GOT3 (cell line): ENCODE results near the gene SOAT2.
"Not testable (repeated sequence)": the region's sequence is repeated elsewhere in the genome, so short reads cannot be mapped to it uniquely, and the experiment has no call there.

ENCODE experiments used
- DNase-seq: peaks from one replicate; lab custom pipeline; 2025; ENCODE audit warnings: mixed read lengths; lab: John Stamatoyannopoulos, UW

Gene SOAT2

DNA sequence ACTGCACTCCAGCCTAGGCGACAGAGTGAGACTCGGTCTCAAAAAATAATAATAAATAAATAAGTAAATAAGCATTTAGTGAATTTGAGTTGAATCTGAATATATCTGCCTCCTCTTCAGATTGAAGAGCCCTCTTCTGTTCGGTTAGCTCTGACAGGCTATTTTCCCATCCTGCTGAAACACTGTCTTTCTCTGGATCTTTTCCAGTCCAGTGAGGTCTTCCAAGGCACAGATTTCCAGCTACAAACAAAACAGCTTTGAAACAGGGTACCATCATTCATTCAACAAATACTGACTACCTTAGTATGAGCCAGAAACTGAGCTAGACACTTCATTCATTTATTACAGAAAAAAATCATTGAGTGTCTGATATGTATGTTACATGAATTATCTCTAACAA is 16.9 kb upstream of the SOAT2 start:
- DNase-seq = no peak

DNA sequence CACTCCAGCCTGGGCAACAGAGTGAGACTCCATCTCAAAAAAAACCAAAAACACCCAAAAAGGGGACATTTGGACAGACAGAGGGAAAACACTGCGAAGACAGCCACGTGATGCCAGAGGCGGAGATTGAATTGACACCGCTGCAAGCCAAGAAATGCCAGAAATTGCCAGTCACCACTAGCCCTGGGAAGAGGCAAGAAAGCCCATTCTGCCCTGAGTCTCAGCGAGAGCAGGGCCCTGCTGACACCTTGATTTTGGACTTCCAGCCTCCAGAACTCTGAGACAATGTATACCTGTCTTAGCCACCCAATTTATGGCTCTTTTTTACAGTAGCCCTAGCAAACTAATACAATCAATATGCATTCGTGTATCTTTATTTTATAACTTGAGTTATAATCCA is 13.2 kb upstream of the SOAT2 start:
- DNase-seq = no peak

DNA sequence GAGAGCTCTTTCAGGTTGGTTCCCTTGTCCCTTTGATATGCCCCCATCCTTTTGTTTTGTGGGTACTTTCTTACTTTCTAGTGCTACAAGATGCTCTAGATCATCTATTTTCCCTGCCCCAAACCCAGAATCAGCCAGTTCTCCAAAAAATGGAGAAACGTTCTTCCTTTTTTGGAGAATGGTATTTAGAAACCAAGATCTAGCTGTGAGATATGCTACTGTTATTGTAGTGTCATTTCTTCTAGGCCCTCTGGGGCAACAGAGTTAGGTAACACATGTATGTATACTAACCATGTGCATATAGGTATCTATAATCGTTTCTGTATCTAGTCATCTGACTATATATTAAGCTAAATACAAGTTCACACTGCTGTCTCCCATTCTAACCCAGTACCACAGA is 12.7 kb upstream of the SOAT2 start:
- DNase-seq = no peak

DNA sequence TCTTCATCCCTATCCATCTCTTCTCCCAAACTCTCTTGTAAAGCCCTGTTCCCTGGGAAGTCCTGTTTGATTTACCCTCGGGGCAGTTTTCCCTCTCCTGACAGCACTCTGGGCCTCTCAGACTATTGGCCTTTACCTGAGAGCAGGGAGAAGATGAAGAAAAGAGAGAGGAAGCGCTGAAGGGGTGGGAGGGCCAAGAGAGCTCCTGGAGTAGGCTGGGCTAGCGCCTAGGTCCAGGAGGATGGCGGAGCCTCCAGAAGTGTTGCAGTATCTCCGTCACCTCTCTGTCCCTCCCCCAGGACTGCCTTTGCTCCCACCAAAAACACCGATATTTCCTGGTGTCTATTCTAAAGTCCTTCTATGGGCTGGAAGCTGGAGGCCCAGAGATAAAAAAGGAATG is 11.5 kb upstream of the SOAT2 start:
- no peak for DNase-seq

DNA sequence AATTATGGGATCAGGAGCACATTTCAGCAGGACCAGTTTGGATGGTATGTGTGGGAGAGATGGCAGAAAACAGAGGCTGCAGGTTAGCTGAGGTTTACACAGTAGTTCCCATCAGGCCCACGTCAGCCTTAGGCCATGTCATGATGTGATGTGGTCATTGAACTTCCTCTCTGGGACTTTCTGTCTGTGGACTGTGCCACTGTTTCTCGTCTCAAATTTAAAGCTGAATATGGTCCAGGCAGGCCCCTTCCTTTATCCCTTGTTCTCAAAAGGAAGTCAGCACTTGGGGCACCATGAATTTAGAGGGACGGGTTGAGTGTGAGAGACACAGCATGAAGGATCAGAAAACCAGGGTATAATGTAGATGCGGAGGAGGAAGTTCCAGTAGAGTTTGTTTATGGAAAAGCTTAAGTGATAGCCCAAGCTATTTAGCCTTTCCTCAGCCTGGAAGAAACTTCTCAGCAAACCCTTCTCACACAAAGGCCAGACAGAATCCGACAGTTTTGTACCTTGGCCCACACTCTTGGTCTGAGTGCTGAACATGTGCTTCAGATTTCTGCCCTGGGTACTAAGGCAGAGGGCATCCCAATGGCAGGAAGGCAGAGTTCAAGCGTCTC is 9.4 kb upstream of the SOAT2 start:
- DNase-seq = no peak

DNA sequence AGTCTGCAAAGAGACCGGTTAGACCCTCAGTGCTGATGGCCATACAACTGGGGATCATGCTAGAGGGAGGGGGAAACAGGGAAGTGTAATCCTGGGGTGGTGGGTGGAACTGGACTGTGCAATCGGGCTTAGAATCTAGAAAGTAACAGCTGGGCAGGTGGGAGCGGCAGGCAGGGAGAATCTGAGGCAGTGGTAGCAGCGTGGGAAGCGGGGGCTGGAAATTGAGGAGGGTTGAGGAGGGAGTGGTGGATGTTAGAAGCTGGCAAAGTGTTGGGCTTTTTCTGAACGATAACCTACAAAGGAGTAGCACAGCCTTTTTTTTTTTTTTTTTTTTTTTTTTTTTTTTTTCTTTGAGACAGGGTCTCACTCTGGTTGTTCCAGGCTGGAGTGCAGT is 8.9 kb upstream of the SOAT2 start:
- DNase-seq = no peak

DNA sequence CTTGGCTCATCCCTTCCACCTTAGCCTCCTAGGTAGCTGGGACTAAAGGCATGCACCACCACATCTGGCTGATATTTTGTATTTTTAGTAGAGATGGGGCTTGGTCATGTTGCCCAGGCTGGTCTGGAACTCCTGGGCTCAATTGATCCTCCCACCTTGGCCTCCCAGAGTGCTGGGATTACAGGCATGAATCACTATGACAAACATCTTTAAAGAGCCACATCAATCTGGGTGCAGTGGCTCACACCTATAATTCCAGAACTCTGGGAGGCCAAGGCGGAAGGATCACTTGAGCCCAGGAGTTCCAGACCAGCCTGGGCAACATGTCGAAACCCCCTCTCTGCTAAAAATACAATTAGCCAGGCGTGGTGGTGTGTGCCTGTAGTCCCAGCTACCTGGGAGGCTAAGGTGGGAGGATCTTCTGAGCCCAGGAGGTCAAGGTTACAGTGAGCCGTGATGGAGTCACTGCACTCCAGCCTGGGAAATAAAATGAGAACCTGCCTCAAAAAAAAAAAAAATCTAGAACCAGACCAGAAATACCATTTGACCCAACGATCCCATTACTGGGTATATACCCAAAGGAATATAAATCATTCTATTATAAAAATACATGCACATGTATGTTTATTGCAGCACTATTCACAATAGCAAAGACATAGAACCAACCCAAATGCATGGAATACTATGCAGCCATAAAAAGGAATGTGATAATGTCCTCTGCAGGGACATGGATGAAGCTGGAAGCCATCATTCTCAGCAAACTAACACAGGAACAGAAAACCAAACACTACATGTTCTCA is 8.3 kb upstream of the SOAT2 start:
- not testable (repeated sequence) for DNase-seq

DNA sequence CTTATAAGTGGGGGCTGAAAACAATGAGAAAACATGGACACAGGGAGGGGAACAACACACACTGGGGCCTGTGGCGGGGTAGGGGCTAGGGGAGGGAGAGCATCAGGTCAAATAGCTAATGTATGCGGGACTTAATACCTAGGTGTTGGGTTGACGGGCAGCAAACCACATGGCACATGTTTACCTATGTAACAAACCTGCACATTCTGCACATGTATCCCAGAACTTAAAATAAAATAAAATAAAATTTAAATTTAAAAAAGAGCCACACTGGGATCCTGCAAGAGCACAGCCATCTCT is 7.7 kb upstream of the SOAT2 start:
- DNase-seq = not testable (repeated sequence)

DNA sequence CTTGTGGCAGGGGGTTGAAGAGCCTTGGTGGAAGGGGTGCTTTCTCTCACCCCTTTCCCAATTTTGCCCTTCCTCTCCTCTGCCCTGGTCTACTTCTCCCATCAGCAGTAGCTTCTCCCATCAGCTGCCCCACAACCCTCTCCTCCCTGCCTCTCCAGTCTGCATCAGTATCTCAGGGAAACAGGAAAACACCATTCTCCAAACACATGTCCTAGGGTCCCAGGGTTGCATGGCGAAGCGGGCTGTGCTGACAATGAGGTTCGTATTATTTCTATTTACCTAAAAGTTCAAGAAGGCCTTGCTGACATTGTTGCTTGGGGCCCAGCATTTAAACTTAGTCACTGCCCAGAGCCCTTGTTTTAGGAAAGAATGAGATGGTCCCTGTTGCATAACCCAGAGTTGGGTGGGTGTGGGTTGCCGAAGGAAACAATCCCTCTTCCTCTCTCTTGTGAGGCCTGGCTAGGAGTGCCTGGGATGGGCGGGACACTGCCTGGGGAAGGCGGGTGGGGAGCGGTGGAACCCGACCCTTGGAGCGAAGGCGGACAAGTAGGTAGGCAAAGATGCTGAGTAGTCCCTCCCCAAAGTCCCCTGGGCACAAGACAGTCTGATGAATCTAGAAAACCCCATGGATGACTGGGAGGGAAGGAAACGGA is 7.1 kb upstream of the SOAT2 start:
- peak; percentile 84 for DNase-seq

DNA sequence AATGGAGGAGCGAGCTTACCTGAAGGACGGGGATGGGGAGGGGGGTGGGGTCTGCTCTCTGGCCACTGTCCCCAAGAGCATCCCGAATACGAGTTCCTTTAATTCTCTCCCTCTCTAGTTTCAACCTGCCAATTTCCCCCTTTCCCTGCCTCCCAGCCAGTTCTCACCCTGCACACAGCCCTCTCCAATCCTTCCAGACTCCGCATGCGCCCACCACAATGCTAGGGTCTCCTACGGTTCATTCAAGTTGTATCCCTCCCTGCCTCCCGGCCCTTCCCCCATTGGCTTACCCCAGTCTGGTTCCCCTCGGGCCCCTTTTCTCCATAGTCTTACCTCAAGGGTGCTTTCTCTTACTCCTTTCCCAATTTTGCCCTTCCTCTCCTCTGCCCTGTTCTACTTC is 6.5 kb upstream of the SOAT2 start:
- no peak for DNase-seq

DNA sequence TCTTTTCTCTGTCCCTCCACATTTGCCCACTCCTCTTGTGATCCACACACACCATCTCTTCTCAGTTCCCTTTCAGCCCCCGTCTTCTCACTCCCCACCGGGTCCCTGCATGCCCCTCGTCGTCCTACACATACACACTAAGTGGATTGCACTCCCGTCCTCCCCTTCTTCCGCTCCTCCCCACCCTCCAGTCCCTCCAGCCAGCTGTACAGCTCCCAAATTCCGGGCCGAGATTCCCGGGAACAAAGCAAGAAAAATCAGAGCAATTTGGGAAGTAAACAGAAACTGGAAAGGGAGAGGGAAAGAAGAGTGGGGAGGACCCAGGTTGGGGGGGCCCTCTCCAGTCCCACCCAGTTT is 6.1 kb upstream of the SOAT2 start:
- DNase-seq = no peak

DNA sequence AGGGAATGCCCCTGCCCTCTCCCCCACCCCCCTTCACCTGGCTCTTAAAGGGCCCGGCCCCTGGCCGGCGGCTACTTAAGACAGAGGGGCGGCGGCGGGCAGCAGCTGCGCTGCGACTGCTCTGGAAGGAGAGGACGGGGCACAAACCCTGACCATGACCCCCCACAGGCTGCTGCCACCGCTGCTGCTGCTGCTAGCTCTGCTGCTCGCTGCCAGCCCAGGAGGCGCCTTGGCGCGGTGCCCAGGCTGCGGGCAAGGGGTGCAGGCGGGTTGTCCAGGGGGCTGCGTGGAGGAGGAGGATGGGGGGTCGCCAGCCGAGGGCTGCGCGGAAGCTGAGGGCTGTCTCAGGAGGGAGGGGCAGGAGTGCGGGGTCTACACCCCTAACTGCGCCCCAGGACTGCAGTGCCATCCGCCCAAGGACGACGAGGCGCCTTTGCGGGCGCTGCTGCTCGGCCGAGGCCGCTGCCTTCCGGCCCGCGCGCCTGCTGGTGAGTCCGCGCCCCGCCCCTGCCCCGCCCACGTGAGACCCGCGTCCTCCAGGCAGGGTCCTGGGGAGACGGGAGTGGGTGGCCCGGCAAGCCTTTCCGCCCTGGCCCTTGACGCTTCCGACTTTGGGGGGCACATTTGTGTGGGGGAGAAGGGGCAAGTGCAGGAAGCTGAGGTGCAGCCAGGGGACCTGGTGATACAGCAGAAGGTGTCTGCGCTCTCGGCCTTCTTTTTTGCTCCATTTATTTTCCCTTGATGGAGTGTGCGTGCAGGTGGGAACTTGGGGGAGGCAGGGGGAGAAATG is 5.5 kb upstream of the SOAT2 start, which contains the start of gene IGFBP6:
IGFBP6 (plus strand) TSS at position 104 of the 790 bp plus-strand sequence; CDS start at position 155, 51 bp downstream.
- no peak for DNase-seq

DNA sequence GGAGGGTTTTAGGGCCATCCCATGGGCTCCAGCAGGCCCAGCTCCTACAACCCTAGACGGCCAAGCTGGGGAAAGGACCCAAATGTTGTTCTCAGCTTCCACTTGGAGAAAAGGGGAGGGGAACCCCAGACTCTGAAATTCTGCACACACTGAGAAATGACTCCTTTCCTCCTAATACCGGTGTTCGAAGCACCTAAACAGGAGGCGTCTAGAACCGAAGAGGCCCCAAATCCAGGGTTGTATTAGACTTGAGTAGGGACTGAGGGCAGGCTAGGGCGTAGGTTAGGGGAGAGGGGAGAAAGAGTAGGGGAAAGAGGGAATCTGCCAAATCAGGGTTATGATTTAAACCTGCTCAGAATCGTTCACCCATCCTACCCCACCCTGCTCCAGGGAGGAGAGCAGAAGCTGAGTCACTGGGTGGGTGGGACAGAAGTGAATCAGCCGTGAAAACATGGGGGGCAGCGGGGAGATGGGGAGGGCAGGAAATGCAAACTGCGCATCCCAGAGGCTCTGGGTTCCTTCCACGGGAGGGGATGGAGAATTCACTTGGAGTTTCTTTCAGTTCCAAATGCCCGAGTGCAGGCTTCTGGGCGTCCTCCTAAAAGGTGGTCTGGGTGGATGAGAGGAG is 4.8 kb upstream of the SOAT2 start:
- no peak for DNase-seq

DNA sequence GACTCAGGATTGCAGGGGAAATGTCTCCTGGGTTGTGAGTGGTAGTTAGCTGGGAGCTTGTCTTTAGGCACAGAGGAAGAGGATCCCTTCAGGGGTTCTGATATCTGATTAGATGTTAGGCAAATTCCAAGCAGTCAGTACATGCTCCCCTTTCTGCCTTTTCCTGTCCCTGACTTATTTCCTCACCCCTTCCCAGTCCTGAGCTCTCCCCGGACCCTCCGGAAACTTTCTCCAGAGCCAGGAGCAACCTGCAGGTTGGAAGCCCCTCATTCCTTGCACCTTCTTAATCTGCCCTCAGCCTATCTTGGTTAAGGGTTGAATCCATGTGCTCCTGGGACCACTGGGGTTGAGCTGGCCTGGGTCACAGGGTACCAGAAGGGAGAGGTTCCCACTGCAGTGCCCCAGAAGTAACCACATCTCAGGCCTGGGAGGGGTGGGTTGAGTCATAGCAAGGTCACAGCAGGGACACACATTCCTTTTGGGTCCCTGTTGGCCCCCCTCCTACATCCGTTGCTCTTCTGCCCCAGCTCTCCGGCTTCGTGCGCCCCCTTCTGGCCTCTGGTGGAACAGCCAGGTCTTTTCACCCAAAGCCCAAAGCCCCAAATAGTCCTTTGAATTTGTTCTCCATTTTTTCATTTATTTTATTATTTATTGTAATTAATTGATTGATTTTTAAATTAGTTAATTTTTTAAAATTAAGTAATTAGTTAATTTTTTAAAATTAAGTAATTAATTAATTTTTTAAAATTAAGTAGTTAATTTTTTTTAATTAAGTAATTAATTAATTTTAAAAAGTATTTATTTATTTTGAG is 4.0 kb upstream of the SOAT2 start:
- peak; percentile 67 for DNase-seq

DNA sequence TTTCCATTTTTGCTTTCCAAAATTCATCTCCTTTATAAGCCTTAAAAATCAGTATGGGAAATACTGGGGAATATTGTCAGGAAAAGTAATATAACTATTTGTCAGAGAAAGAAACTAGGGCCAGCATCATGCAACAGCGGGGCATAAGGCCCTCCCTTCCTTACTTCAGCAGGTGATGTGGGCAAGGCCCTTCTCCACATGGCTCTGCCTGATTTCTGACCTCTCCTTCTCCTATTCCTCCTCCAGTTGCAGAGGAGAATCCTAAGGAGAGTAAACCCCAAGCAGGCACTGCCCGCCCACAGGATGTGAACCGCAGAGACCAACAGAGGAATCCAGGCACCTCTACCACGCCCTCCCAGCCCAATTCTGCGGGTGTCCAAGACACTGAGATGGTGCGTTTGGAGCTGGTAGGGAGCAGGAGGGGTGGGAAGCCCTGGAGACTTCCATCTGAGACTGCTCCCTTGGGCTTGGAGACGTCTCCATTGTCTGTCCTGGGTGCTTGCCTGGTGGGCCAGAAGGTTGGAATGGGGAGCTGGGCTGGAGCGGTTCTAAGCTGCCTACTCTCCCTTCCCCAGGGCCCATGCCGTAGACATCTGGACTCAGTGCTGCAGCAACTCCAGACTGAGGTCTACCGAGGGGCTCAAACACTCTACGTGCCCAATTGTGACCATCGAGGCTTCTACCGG is 2.7 kb upstream of the SOAT2 start:
- DNase-seq = no peak

DNA sequence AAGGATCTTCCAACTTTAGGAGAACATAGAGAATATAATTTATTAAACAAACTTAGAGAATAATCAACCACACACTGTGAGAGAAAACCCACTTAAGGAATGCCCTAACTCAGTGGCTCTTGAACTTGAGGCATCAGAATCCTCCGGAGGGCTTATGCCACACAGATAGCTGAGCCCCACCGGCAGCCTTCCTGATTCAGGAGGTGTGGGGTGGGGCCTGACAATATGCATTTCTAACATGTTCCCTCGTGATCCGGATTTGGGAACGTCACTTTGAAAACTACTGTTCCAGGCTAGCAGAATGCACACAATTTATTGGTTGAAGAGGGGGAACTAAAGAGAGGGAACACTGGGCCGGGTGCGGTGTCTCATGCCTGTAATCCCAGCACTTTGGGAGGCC is 2.0 kb upstream of the SOAT2 start:
- no peak for DNase-seq

DNA sequence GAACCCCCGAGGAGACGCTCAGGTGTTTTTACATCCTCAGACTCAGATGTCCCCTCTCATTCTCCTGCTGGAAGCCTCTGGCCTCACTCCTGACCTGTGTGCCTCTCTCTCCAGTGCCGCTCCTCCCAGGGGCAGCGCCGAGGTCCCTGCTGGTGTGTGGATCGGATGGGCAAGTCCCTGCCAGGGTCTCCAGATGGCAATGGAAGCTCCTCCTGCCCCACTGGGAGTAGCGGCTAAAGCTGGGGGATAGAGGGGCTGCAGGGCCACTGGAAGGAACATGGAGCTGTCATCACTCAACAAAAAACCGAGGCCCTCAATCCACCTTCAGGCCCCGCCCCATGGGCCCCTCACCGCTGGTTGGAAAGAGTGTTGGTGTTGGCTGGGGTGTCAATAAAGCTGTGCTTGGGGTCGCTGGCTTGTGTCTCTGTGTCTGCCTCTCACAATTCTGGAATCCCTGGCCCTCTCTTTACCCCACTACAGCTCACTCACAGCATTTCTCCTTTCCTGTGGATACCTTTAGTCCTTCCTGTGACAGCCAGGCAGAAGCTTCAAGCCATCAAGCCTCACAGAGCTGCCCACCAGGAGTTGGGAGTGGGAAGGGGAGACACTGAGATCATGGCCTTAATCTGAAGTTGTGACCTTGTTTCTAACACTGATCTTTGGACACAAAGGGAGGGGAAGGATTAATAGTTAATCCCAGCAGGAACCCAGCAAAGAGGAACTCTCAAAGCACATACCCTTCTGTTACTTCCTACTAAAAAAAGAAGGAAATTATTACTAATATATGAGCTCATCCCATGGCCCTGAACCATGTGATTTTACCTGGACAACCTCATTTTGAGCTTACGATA is 1.1 kb upstream of the SOAT2 start:
- no peak for DNase-seq

DNA sequence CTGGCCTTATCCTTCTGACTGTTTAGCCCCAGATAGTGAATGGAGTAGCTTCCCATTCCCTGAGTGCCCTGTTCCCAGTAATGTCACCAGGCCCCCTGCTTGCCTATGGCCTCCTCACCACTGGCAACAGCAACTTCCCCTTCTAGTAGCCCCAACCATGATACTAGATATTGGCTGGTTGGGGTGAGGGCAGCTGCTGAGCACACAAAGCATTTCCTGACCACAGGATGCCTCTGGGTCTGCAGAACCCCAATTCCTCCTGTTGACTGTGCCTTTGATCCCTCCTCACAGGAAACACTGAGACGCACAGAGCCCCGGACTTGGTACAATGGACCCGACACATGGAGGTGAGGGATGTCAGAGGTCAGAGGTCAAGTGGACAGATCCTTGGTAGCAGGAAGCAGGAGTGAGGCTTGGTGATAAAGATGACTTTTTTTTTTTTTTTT is 597 bp downstream of the SOAT2 start:
- DNase-seq = no peak

DNA sequence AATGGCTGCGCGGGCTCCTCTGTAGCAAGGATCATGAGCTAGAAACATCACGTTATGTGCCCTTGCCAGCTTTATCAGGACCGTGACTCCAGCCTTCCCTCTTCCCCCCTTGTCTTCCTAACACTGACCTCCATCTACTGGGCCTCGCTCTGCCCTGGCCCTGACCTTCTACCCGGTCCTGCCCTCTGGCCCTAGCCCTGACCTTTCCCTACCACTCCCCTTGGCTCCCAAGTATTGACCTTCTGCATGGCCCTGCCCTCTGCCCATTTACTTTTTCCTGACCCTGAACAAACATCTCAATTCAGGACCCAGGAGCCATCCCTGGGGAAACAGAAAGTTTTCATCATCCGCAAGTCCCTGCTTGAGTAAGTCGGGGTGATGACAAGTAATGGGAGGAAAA is 2.0 kb downstream of the SOAT2 start:
- DNase-seq = no peak
